HEK293 (cell line): Measurements from ENCODE around the gene ADGRB3.

Experiments
- CTCF ChIA-PET: fragments of 350-600 bp; formaldehyde crosslinking; extraction: SDS; loops from one replicate; lab custom pipeline; 2021; ENCODE audit warnings: antibody characterized with exemption; lab: Yijun Ruan, JAX
- POLR2A ChIA-PET: fragments of 300-600 bp; formaldehyde crosslinking; extraction: SDS; loops from one replicate; lab custom pipeline; 2020; ENCODE audit warnings: antibody characterized with exemption, inconsistent platforms; lab: Yijun Ruan, JAX
- H3K27ac ChIP-seq: fragments of 200-500 bp; sonication (Bioruptor generic); 2 replicates; pipeline ENCODE4 v1.5.1; 2014; ENCODE audit warnings: low read depth, low read length, control low read depth, inconsistent platforms; ENCODE audit errors: extremely low read depth
- H3K36me3 ChIP-seq, 2 experiments: fragments of 200-500 bp in 1 of 2; sonication (Bioruptor generic) in 1 of 2; 1 replicate in 1 of 2; 2 replicates in 1 of 2; pipeline ENCODE4 v1.5.1; 2014 to 2017; ENCODE audit warnings: inconsistent platforms in 2 of 2, low read length in 2 of 2; ENCODE audit not compliant: control insufficient read depth in 2 of 2, insufficient read depth in 1 of 2
- H3K4me1 ChIP-seq: fragments of 200-500 bp; sonication (Bioruptor generic); 2 replicates; pipeline ENCODE4 v1.5.1; 2014; ENCODE audit warnings: mild to moderate bottlenecking, low read length, inconsistent platforms; ENCODE audit not compliant: control insufficient read depth, insufficient read depth
- H3K4me3 ChIP-seq: 2 replicates; pipeline ENCODE4 v1.5.1; 2011; ENCODE audit warnings: low read depth, mild to moderate bottlenecking, control low read depth, low read length, moderate library complexity
- H3K9me3 ChIP-seq: fragments of 200-500 bp; sonication (Bioruptor generic); 2 replicates; pipeline ENCODE4 v1.5.1; 2014; ENCODE audit warnings: low read depth, low read length, inconsistent platforms; ENCODE audit not compliant: control insufficient read depth, insufficient read depth
- ELK4 ChIP-seq: IDR thresholded peaks from 2 replicates; pipeline ENCODE4 v1.6.1; 2011; ENCODE audit warnings: mild to moderate bottlenecking, low read depth, low read length, borderline replicate concordance
- GLIS1 ChIP-seq: fragments of 450-650 bp; formaldehyde crosslinking; IDR thresholded peaks from 2 replicates; pipeline ENCODE4 v1.5.1; 2016; ENCODE audit warnings: missing biosample characterization, missing genetic modification characterization
- IKZF3 ChIP-seq: fragments of 450-650 bp; IDR thresholded peaks from 2 replicates; pipeline ENCODE4 v1.5.0; 2018; ENCODE audit warnings: missing biosample characterization, mild to moderate bottlenecking, missing genetic modification characterization, moderate library complexity
- SALL2 ChIP-seq: fragments of 450-650 bp; formaldehyde crosslinking; IDR thresholded peaks from 2 replicates; pipeline ENCODE4 v1.5.0; 2017; ENCODE audit warnings: missing biosample characterization, mild to moderate bottlenecking, missing genetic modification characterization, borderline replicate concordance
- YY1 ChIP-seq: fragments of 450-650 bp; formaldehyde crosslinking; IDR thresholded peaks from 2 replicates; pipeline ENCODE4 v1.5.1; 2018; ENCODE audit warnings: missing biosample characterization, missing genetic modification characterization
- ZBTB11 ChIP-seq: fragments of 450-650 bp; formaldehyde crosslinking; conservative IDR thresholded peaks from 2 replicates; pipeline ENCODE4 v1.5.1; 2016; ENCODE audit warnings: low read depth, missing biosample characterization, missing genetic modification characterization
- ZBTB26 ChIP-seq: fragments of 450-650 bp; formaldehyde crosslinking; optimal IDR thresholded peaks from 2 replicates; pipeline ENCODE3; 2016; ENCODE audit warnings: missing biosample characterization, mild to moderate bottlenecking, missing genetic modification characterization
- ZBTB7A ChIP-seq: fragments of 450-650 bp; formaldehyde crosslinking; IDR thresholded peaks from 2 replicates; pipeline ENCODE4 v1.5.1; 2016; ENCODE audit warnings: low read depth, missing biosample characterization, missing genetic modification characterization
- ZNF202 ChIP-seq: fragments of 450-650 bp; formaldehyde crosslinking; IDR thresholded peaks from 2 replicates; pipeline ENCODE4 v1.5.1; 2016; ENCODE audit warnings: missing biosample characterization, missing genetic modification characterization, borderline replicate concordance
- ZNF549 ChIP-seq: fragments of 450-650 bp; IDR thresholded peaks from 2 replicates; pipeline ENCODE4 v1.5.1; 2018; ENCODE audit warnings: missing biosample characterization, missing genetic modification characterization, mild to moderate bottlenecking, inconsistent platforms, moderate library complexity
- ZNF623 ChIP-seq: fragments of 450-650 bp; formaldehyde crosslinking; IDR thresholded peaks from 2 replicates; pipeline ENCODE4 v1.5.1; 2016; ENCODE audit warnings: missing biosample characterization, missing genetic modification characterization
- ZNF645 ChIP-seq: fragments of 450-650 bp; formaldehyde crosslinking; IDR thresholded peaks from 2 replicates; pipeline ENCODE4; 2016; ENCODE audit warnings: missing biosample characterization, missing genetic modification characterization
- ZNF692 ChIP-seq: fragments of 450-650 bp; formaldehyde crosslinking; IDR thresholded peaks from 2 replicates; pipeline ENCODE4 v1.5.1; 2016; ENCODE audit warnings: missing biosample characterization, missing genetic modification characterization
- ZNF768 ChIP-seq: fragments of 450-650 bp; formaldehyde crosslinking; IDR thresholded peaks from 2 replicates; pipeline ENCODE4 v1.5.1; 2018; ENCODE audit warnings: missing biosample characterization, mild to moderate bottlenecking, missing genetic modification characterization
- ZNF843 ChIP-seq: fragments of 450-650 bp; formaldehyde crosslinking; IDR thresholded peaks from 2 replicates; pipeline ENCODE4 v1.5.1; 2016; ENCODE audit warnings: missing biosample characterization, missing genetic modification characterization

ADGRB3 gene

GRCh38 chr6:68635706-68636513 is 828 bp downstream of the ADGRB3 start (continued):
- TF ChIP-seq ELK4 (no peak), ZBTB11 (tag by site-specific recombination) (peak; percentile 45; the same call in 1 of the 2 replicates), ZNF202 (tag by site-specific recombination) (peak; percentile 97; the same call in 1 of the 2 replicates), ZNF623 (peak; percentile 54; the same call in 1 of the 2 replicates)

- Histone ChIP-seq H3K36me3 (no peaks in the 10 kb centered on the region), H3K9me3 (no peaks in the 10 kb centered on the region), H3K4me3 (peak overlapping the region; percentile 87; the same call in 1 of the 2 replicates), H3K4me1 (no peaks in the 10 kb centered on the region), H3K27ac (no peak overlapping the region)
- TF ChIP-seq ZNF549, result no peak
- TF ChIP-seq ZBTB26 (tag by site-specific recombination), result no peak
- TF ChIP-seq ZNF645 (tag by site-specific recombination), result no peak
- ChIA-PET POLR2A (interaction anchor here (0.7 kb wide), 1 partner anchor 8 kb away, joined by 3 read pairs; no protein-coding TSS in a partner anchor), CTCF (interaction anchor here (0.6 to 3.0 kb wide), 16 partner anchors 10 to 1473 kb away, joined by 3 to 17 read pairs (median 5); no protein-coding TSS in a partner anchor)
These were observed 1.6 kb downstream of the ADGRB3 start for GRCh38 chr6:68636666-68637065.

- no peaks in the 10 kb centered on the region for H3K9me3 ChIP-seq
- H3K4me3 ChIP-seq, result no peak overlapping the region
- POLR2A ChIA-PET, result interaction anchor here (0.7 kb wide), 1 partner anchor 8 kb away, joined by 3 read pairs; no protein-coding TSS in a partner anchor
- no peaks in the 10 kb centered on the region for H3K4me1 ChIP-seq
- no peaks in the 10 kb centered on the region for H3K36me3 ChIP-seq
- TF ChIP-seq SALL2 (tag by site-specific recombination), result no peak
- TF ChIP-seq ZNF843 (tag by site-specific recombination), result no peak
- no peak for TF ChIP-seq ZNF692 (tag by site-specific recombination)
- no peak for TF ChIP-seq GLIS1 (tag by site-specific recombination)
- TF ChIP-seq ZBTB7A (tag by site-specific recombination), result no peak
- TF ChIP-seq IKZF3, result no peak
- TF ChIP-seq YY1 (tag by site-specific recombination), result no peak
- TF ChIP-seq ZNF768 (tag by site-specific recombination), result no peak
- H3K27ac ChIP-seq, result no peak overlapping the region
- CTCF ChIA-PET, result interaction anchor here (0.6 to 3.0 kb wide), 27 partner anchors 11 to 1918 kb away, joined by 3 to 17 read pairs (median 5); no protein-coding TSS in a partner anchor
These were observed 2.0 kb downstream of the ADGRB3 start for GRCh38 chr6:68637071-68637470.
